ENCODE measurements around the gene LTBP4. TPM values are rescaled to one million over a fixed set of nuclear protein-coding genes. Genes with fewer than 3 reads are reported as not detected.

The LTBP4 gene
- total RNA-seq, 1 experiment from 2014 or later: 20.3 TPM

DNA sequence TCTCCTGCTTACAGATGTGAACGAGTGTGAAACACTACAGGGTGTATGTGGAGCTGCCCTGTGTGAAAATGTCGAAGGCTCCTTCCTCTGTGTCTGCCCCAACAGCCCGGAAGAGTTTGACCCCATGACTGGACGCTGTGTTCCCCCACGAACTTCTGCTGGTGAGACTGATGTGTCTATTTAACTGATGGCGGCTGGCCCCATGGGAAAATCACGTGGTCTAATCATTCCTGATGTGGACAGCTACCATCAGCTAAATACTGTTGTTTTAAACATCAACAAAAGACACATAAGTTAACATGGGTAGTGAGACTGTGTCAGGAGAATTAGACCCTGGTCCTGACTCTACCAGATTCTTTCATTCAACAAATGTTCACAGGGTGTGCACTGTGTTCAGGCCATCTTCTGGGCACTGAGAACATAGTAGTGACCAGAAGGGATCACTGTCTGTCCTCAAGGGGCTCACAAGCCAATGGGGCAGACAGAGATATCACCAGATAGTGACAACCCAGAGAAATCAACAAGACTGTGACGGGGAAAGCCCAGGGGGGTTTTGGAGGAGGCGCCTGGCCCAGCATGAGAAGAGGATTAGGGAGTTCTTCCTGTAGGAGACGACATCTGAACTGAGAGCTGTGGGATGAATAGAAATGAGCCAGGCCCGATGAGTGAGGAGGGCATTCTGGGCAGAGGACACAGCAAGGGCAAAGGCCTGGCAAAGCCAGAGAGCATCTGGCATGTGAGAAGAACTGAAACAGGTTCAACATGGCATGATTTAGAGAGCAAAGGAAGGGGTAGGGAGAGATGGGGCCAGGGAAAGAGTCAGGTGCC, 18.4 kb downstream of the LTBP4 start:
- BruUV-seq (replicated peaks): no TSS peak
- CTCF ChIA-PET: interaction anchor here (1.5 kb wide), 1 partner anchor 16 kb away, joined by 4 read pairs; no protein-coding TSS in a partner anchor

DNA sequence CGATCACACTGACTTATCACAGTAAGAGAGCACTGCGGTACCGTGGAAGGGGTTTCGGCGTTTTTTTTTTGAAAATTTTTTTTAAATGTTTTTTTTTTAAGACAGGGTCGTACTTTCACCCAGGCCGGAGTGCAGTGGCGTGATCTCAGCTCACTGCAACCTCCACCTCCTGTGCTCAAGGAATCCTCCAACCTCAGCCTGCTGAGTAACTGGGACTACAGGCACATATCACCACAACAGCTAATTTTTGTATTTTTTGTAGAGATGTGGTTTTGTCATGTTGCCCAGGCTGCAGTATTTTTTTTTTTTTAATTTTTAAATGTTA, 19.0 kb downstream of the LTBP4 start:
- Mint-ChIP-seq H3K4me3 (ENCODE audit: low read depth, unreplicated experiment) (no peak overlapping the region), H3K9me3 (ENCODE audit: low read depth, unreplicated experiment) (peaks cover 3% of the 10 kb centered on the region), H3K27ac (ENCODE audit: unreplicated experiment) (no peak overlapping the region), H3K36me3 (ENCODE audit: insufficient read depth, unreplicated experiment) (peaks cover 7% of the 10 kb centered on the region), H3K4me1 (ENCODE audit: low read depth, unreplicated experiment) (no peaks in the 10 kb centered on the region), H3K27me3 (ENCODE audit: unreplicated experiment) (no peaks in the 10 kb centered on the region)
- intact Hi-C loops (cut with micrococcal nuclease; ENCODE audit: unreplicated experiment): no loop called here
- TF ChIP-seq, protein P1, sequence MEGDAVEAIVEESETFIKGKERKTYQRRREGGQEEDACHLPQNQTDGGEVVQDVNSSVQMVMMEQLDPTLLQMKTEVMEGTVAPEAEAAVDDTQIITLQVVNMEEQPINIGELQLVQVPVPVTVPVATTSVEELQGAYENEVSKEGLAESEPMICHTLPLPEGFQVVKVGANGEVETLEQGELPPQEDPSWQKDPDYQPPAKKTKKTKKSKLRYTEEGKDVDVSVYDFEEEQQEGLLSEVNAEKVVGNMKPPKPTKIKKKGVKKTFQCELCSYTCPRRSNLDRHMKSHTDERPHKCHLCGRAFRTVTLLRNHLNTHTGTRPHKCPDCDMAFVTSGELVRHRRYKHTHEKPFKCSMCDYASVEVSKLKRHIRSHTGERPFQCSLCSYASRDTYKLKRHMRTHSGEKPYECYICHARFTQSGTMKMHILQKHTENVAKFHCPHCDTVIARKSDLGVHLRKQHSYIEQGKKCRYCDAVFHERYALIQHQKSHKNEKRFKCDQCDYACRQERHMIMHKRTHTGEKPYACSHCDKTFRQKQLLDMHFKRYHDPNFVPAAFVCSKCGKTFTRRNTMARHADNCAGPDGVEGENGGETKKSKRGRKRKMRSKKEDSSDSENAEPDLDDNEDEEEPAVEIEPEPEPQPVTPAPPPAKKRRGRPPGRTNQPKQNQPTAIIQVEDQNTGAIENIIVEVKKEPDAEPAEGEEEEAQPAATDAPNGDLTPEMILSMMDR (IDR thresholded peaks at IDR 0.05; ENCODE audit: unreplicated experiment): no peak
- DNase-seq: no peak
- no TSS peak for BruUV-seq (replicated peaks)
- CTCF ChIA-PET: interaction anchor here (1.0 to 1.5 kb wide), 2 partner anchors 14 to 16 kb away, joined by 4 to 8 read pairs; no protein-coding TSS in a partner anchor

More for the DNA sequence above, 18.4 kb downstream of the LTBP4 start:
- no peaks in the 10 kb centered on the region for H3K9me3 Mint-ChIP-seq (ENCODE audit: low read depth, unreplicated experiment)
- intact Hi-C loops (cut with micrococcal nuclease; ENCODE audit: unreplicated experiment): no loop called here
- no peak overlapping the region for H3K27ac Mint-ChIP-seq (ENCODE audit: unreplicated experiment)
- no peaks in the 10 kb centered on the region for H3K4me1 Mint-ChIP-seq (ENCODE audit: low read depth, unreplicated experiment)
- no peak for DNase-seq
- H3K27me3 Mint-ChIP-seq (ENCODE audit: unreplicated experiment): no peaks in the 10 kb centered on the region
- TF ChIP-seq, protein P1 (IDR thresholded peaks at IDR 0.05; ENCODE audit: unreplicated experiment): no peak
- peaks cover 12% of the 10 kb centered on the region for H3K36me3 Mint-ChIP-seq (ENCODE audit: insufficient read depth, unreplicated experiment)
- H3K4me3 Mint-ChIP-seq (ENCODE audit: low read depth, unreplicated experiment): no peak overlapping the region

DNA sequence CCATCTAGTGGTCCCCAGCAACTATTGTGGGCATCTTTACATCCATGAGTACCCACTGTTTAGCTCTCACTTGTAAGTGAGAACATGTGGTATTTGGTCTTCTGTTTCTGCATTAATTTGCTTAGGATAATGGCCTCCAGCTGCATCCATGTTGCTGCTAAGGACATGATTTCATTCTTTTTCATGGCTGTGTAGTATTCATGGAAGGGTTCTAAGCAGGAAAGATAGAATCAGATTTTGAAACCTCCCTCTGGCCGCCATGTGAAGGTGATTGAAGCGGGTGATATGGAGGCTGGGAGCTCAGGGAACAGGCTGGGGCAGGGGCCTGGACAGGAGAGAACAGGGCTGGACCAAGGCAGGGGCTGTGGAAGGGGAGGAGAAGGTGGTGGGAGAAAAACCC, 20.1 kb downstream of the LTBP4 start:
- CTCF ChIA-PET: interaction anchor here (0.6 to 1.5 kb wide), 6 partner anchors 11 to 565 kb away, joined by 3 to 8 read pairs (median 4); no protein-coding TSS in a partner anchor
- Mint-ChIP-seq H3K36me3 (ENCODE audit: insufficient read depth, unreplicated experiment) (peaks cover 5% of the 10 kb centered on the region), H3K27me3 (ENCODE audit: unreplicated experiment) (no peaks in the 10 kb centered on the region), H3K4me3 (ENCODE audit: low read depth, unreplicated experiment) (no peak overlapping the region), H3K27ac (ENCODE audit: unreplicated experiment) (no peak overlapping the region), H3K4me1 (ENCODE audit: low read depth, unreplicated experiment) (no peaks in the 10 kb centered on the region), H3K9me3 (ENCODE audit: low read depth, unreplicated experiment) (peaks cover 3% of the 10 kb centered on the region)
- TF ChIP-seq, protein P1 (IDR thresholded peaks at IDR 0.05; ENCODE audit: unreplicated experiment): no peak
- DNase-seq: no peak
- BruUV-seq (replicated peaks): no TSS peak
- intact Hi-C loops (cut with micrococcal nuclease; ENCODE audit: unreplicated experiment): no loop called here

GRCh38 chr19:40621966-40622772, 21.0 kb downstream of the LTBP4 start:
- Mint-ChIP-seq H3K4me3 (ENCODE audit: low read depth, unreplicated experiment) (no peak overlapping the region), H3K36me3 (ENCODE audit: insufficient read depth, unreplicated experiment) (peaks cover 7% of the 10 kb centered on the region), H3K4me1 (ENCODE audit: low read depth, unreplicated experiment) (no peaks in the 10 kb centered on the region), H3K9me3 (ENCODE audit: low read depth, unreplicated experiment) (peaks cover 3% of the 10 kb centered on the region), H3K27ac (ENCODE audit: unreplicated experiment) (no peak overlapping the region), H3K27me3 (ENCODE audit: unreplicated experiment) (no peaks in the 10 kb centered on the region)
- CTCF ChIA-PET: interaction anchor here (0.7 to 0.9 kb wide), 2 partner anchors 12 to 27 kb away, joined by 3 read pairs; no protein-coding TSS in a partner anchor
- intact Hi-C loops (cut with micrococcal nuclease; ENCODE audit: unreplicated experiment): no loop called here
- no TSS peak for BruUV-seq (replicated peaks)
- TF ChIP-seq, protein P1 (IDR thresholded peaks at IDR 0.05; ENCODE audit: unreplicated experiment): no peak
- DNase-seq: no peak
